ENCODE measurements around the gene ASZ1.

ASZ1 gene

DNA sequence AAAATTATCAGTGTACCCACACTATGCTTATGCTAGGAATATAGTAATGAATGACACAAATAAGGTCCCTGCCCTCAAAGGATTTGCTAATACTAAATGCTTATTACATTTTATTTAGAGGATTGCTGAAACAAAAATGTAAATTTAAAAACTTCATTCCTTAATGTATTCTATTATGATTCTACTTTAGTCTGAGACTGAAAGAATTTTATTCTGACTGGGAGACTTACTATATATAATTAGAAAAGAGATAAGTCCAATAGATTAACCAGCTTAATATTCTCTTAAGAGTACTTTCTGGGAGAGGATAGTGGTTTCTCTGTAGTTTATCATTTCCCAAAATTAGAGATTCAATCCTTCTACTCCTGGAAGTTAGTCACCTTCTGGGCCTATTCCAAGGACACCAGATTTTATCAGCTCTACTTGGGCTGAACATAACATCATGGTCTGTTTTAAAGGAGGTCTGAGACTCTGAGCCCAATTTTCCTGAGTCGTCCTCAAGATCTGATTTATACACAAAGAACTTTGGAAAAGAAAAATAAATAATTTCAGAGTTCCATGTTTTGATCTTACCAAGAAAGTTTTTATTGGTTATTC, 41.1 kb downstream of the ASZ1 start:
- H3K9me3 ChIP-seq (ENCODE audit: control extremely low read depth in 1 of 5, control insufficient read depth in 4 of 5, insufficient read depth in 2 of 5, low read depth in 1 of 5, low read length in 4 of 5), result peaks cover 0 to 3% (median 0%) of the 10 kb centered on the region in 5 experiments
- WGBS (ENCODE audit: insufficient coverage), result no CpG with 5 or more reads among the region's 1 CpG
- ChIA-PET POLR2A (no interaction called here), CTCF (interaction anchor here (1.7 kb wide), 1 partner anchor 13 kb away, joined by 5 read pairs; no protein-coding TSS in a partner anchor)
- H3K4me1 ChIP-seq (ENCODE audit: control extremely low read depth in 1 of 4, control insufficient read depth in 4 of 4, insufficient read depth in 4 of 4, low read length in 3 of 4), result no peaks in the 10 kb centered on the region
- no peaks in the 10 kb centered on the region for H3K36me3 ChIP-seq (ENCODE audit: control insufficient read depth in 4 of 4, insufficient read depth in 4 of 4, low read length in 3 of 4)
- H3K27me3 ChIP-seq (replicated peaks in 2 of 5; ENCODE audit: control insufficient read depth in 4 of 5, insufficient read depth in 5 of 5, low read length in 4 of 5), result peaks cover 0 to 2% (median 0%) of the 10 kb centered on the region in 5 experiments
- H3K27ac ChIP-seq (ENCODE audit: insufficient read depth in 1 of 2, low read depth in 1 of 2, low read length in 2 of 2, poor library complexity in 1 of 2, severe bottlenecking in 2 of 2), result no peak overlapping the region
- DNase-seq, result no peak
- H3K4me3 ChIP-seq (ENCODE audit: control insufficient read depth in 1 of 7, extremely low read depth in 1 of 7, insufficient read depth in 4 of 7, low read depth in 2 of 7, low read length in 6 of 7), result no peak overlapping the region

DNA sequence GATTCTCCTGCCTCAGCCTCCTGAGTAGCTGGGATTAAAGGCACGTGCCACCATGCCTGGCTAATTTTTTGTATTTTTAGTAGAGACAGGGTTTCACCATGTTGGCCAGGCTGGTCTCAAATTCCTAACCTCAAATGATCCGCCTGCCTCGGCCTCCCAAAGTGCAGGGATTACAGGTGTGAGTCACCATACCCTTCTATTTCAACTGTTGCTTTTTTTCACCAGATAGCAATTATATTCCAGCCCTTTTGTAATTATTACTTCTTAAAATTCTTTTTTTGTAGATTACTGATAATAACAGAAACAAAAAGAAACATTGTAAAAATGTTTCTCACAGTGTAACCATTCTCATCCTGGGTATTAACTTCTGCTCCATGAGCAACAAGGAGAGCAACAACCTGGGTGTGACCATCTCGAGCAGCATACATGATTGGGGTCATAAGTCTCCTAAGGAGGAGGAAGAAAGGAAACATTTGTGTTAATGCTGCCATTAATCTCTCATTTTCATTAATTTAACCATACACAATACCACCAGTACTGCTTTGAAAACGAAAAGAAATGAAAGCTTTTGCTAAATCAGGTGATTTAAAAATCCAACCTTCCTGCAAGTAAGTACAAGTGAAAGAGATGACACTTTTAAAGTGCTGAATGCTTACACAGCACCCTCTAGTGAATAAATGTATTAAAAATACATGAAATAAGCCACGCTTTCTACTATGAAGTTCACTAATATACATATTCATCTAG, 41.8 kb downstream of the ASZ1 start:
- Histone ChIP-seq H3K4me1 (ENCODE audit: control extremely low read depth in 1 of 4, control insufficient read depth in 4 of 4, insufficient read depth in 4 of 4, low read length in 3 of 4) (no peaks in the 10 kb centered on the region), H3K4me3 (ENCODE audit: control insufficient read depth in 1 of 7, extremely low read depth in 1 of 7, insufficient read depth in 4 of 7, low read depth in 2 of 7, low read length in 6 of 7) (no peak overlapping the region), H3K36me3 (ENCODE audit: control insufficient read depth in 4 of 4, insufficient read depth in 4 of 4, low read length in 3 of 4) (no peaks in the 10 kb centered on the region), H3K27ac (ENCODE audit: insufficient read depth in 1 of 2, low read depth in 1 of 2, low read length in 2 of 2, poor library complexity in 1 of 2, severe bottlenecking in 2 of 2) (no peak overlapping the region), H3K9me3 (ENCODE audit: control extremely low read depth in 1 of 5, control insufficient read depth in 4 of 5, insufficient read depth in 2 of 5, low read depth in 1 of 5, low read length in 4 of 5) (peaks cover 0 to 3% (median 0%) of the 10 kb centered on the region in 5 experiments), H3K27me3 (replicated peaks in 2 of 5; ENCODE audit: control insufficient read depth in 4 of 5, insufficient read depth in 5 of 5, low read length in 4 of 5) (peaks cover 0 to 2% (median 0%) of the 10 kb centered on the region in 5 experiments)
- DNase-seq, result peak in 2 of 3 donors; percentile 22 to 25
- ChIA-PET CTCF (interaction anchor here (1.7 kb wide), 1 partner anchor 12 kb away, joined by 5 read pairs; no protein-coding TSS in a partner anchor), POLR2A (no interaction called here)
- 100% methylated on average over 2 of the region's 6 CpGs for WGBS (ENCODE audit: insufficient coverage)

GRCh38 chr7:117384688-117385362, 42.5 kb downstream of the ASZ1 start:
- whole genome bisulfite sequencing (ENCODE audit: insufficient coverage), result 83% methylated on average over 1 of the region's 5 CpGs
- Histone ChIP-seq H3K4me1 (ENCODE audit: control extremely low read depth in 1 of 4, control insufficient read depth in 4 of 4, insufficient read depth in 4 of 4, low read length in 3 of 4) (no peaks in the 10 kb centered on the region), H3K4me3 (ENCODE audit: control insufficient read depth in 1 of 7, extremely low read depth in 1 of 7, insufficient read depth in 4 of 7, low read depth in 2 of 7, low read length in 6 of 7) (no peak overlapping the region), H3K27me3 (replicated peaks in 2 of 5; ENCODE audit: control insufficient read depth in 4 of 5, insufficient read depth in 5 of 5, low read length in 4 of 5) (peaks cover 0 to 2% (median 0%) of the 10 kb centered on the region in 5 experiments), H3K36me3 (ENCODE audit: control insufficient read depth in 4 of 4, insufficient read depth in 4 of 4, low read length in 3 of 4) (no peaks in the 10 kb centered on the region), H3K9me3 (ENCODE audit: control extremely low read depth in 1 of 5, control insufficient read depth in 4 of 5, insufficient read depth in 2 of 5, low read depth in 1 of 5, low read length in 4 of 5) (peaks cover 0 to 3% (median 0%) of the 10 kb centered on the region in 5 experiments), H3K27ac (ENCODE audit: insufficient read depth in 1 of 2, low read depth in 1 of 2, low read length in 2 of 2, poor library complexity in 1 of 2, severe bottlenecking in 2 of 2) (no peak overlapping the region)
- CTCF ChIA-PET, result interaction anchor here (1.1 to 1.7 kb wide), 2 partner anchors 11 to 78 kb away, joined by 3 to 5 read pairs; no protein-coding TSS in a partner anchor
- POLR2A ChIA-PET, result no interaction called here
- DNase-seq, result no peak

GRCh38 chr7:117383483-117384189, 43.7 kb downstream of the ASZ1 start:
- WGBS (ENCODE audit: insufficient coverage), result no CpG with 5 or more reads among the region's 3 CpGs
- Histone ChIP-seq H3K4me1 (ENCODE audit: control extremely low read depth in 1 of 4, control insufficient read depth in 4 of 4, insufficient read depth in 4 of 4, low read length in 3 of 4) (no peaks in the 10 kb centered on the region), H3K9me3 (ENCODE audit: control extremely low read depth in 1 of 5, control insufficient read depth in 4 of 5, insufficient read depth in 2 of 5, low read depth in 1 of 5, low read length in 4 of 5) (no peaks in the 10 kb centered on the region), H3K27ac (ENCODE audit: insufficient read depth in 1 of 2, low read depth in 1 of 2, low read length in 2 of 2, poor library complexity in 1 of 2, severe bottlenecking in 2 of 2) (no peak overlapping the region), H3K27me3 (replicated peaks in 2 of 5; ENCODE audit: control insufficient read depth in 4 of 5, insufficient read depth in 5 of 5, low read length in 4 of 5) (peaks cover 0 to 2% (median 0%) of the 10 kb centered on the region in 5 experiments), H3K36me3 (ENCODE audit: control insufficient read depth in 4 of 4, insufficient read depth in 4 of 4, low read length in 3 of 4) (no peaks in the 10 kb centered on the region), H3K4me3 (ENCODE audit: control insufficient read depth in 1 of 7, extremely low read depth in 1 of 7, insufficient read depth in 4 of 7, low read depth in 2 of 7, low read length in 6 of 7) (no peak overlapping the region)
- ChIA-PET CTCF (interaction anchor here (1.1 kb wide), 1 partner anchor 77 kb away, joined by 3 read pairs; no protein-coding TSS in a partner anchor), POLR2A (no interaction called here)
- DNase-seq, result no peak

GRCh38 chr7:117383046-117383445, 44.2 kb downstream of the ASZ1 start:
- no CpG with 5 or more reads among the region's 2 CpGs for WGBS (ENCODE audit: insufficient coverage)

GRCh38 chr7:117381362-117381761, 45.9 kb downstream of the ASZ1 start:
- no peak for DNase-seq
- Histone ChIP-seq H3K36me3 (ENCODE audit: control insufficient read depth in 4 of 4, insufficient read depth in 4 of 4, low read length in 3 of 4) (no peaks in the 10 kb centered on the region), H3K9me3 (ENCODE audit: control extremely low read depth in 1 of 5, control insufficient read depth in 4 of 5, insufficient read depth in 2 of 5, low read depth in 1 of 5, low read length in 4 of 5) (no peaks in the 10 kb centered on the region), H3K27me3 (replicated peaks in 2 of 5; ENCODE audit: control insufficient read depth in 4 of 5, insufficient read depth in 5 of 5, low read length in 4 of 5) (peaks cover 0 to 2% (median 0%) of the 10 kb centered on the region in 5 experiments), H3K4me1 (ENCODE audit: control extremely low read depth in 1 of 4, control insufficient read depth in 4 of 4, insufficient read depth in 4 of 4, low read length in 3 of 4) (no peaks in the 10 kb centered on the region), H3K27ac (ENCODE audit: insufficient read depth in 1 of 2, low read depth in 1 of 2, low read length in 2 of 2, poor library complexity in 1 of 2, severe bottlenecking in 2 of 2) (no peak overlapping the region), H3K4me3 (ENCODE audit: control insufficient read depth in 1 of 7, extremely low read depth in 1 of 7, insufficient read depth in 4 of 7, low read depth in 2 of 7, low read length in 6 of 7) (no peak overlapping the region)
- ChIA-PET CTCF (no interaction called here), POLR2A (no interaction called here)

More at GRCh38 chr7:117383046-117383445, 44.2 kb downstream of the ASZ1 start:
- ChIA-PET CTCF (no interaction called here), POLR2A (no interaction called here)
- Histone ChIP-seq H3K9me3 (ENCODE audit: control extremely low read depth in 1 of 5, control insufficient read depth in 4 of 5, insufficient read depth in 2 of 5, low read depth in 1 of 5, low read length in 4 of 5) (no peaks in the 10 kb centered on the region), H3K36me3 (ENCODE audit: control insufficient read depth in 4 of 4, insufficient read depth in 4 of 4, low read length in 3 of 4) (no peaks in the 10 kb centered on the region), H3K27ac (ENCODE audit: insufficient read depth in 1 of 2, low read depth in 1 of 2, low read length in 2 of 2, poor library complexity in 1 of 2, severe bottlenecking in 2 of 2) (no peak overlapping the region), H3K4me1 (ENCODE audit: control extremely low read depth in 1 of 4, control insufficient read depth in 4 of 4, insufficient read depth in 4 of 4, low read length in 3 of 4) (no peaks in the 10 kb centered on the region), H3K4me3 (ENCODE audit: control insufficient read depth in 1 of 7, extremely low read depth in 1 of 7, insufficient read depth in 4 of 7, low read depth in 2 of 7, low read length in 6 of 7) (no peak overlapping the region), H3K27me3 (replicated peaks in 2 of 5; ENCODE audit: control insufficient read depth in 4 of 5, insufficient read depth in 5 of 5, low read length in 4 of 5) (peaks cover 0 to 2% (median 0%) of the 10 kb centered on the region in 5 experiments)
- DNase-seq, result no peak

Measured in common myeloid progenitor, CD34-positive (primary cell).